Trophoblast cell (in vitro differentiated cells and primary cell): Measurements from ENCODE around the gene NOSIP.

Experiments used
- DNase-seq, 2 donors: peaks; one replicate each; pipeline ENCODE4 v3.0.0-alpha.2; 2016
- H2AFZ ChIP-seq: 2 replicates; pipeline ENCODE4 v1.6.1; 2013; ENCODE audit warnings: low read length, moderate library complexity, mild to moderate bottlenecking; ENCODE audit not compliant: insufficient read depth, poor library complexity
- H2AK5ac ChIP-seq: 2 replicates; pipeline ENCODE4 v1.6.1; 2013; ENCODE audit warnings: mild to moderate bottlenecking, low read length
- H2BK120ac ChIP-seq: 2 replicates; pipeline ENCODE4 v1.6.1; 2013; ENCODE audit warnings: low read length, mild to moderate bottlenecking, moderate library complexity; ENCODE audit not compliant: insufficient read depth, poor library complexity
- H2BK12ac ChIP-seq: 2 replicates; pipeline ENCODE4 v1.6.1; 2013; ENCODE audit warnings: mild to moderate bottlenecking, low read length, moderate library complexity
- H2BK5ac ChIP-seq: 2 replicates; pipeline ENCODE4 v1.6.1; 2013; ENCODE audit warnings: low read length, low read depth, moderate library complexity, mild to moderate bottlenecking; ENCODE audit not compliant: poor library complexity
- H3K14ac ChIP-seq: 2 replicates; pipeline ENCODE4 v1.6.1; 2013; ENCODE audit warnings: mild to moderate bottlenecking, low read length
- H3K18ac ChIP-seq: 2 replicates; pipeline ENCODE4 v1.6.1; 2013; ENCODE audit warnings: mild to moderate bottlenecking, low read length
- H3K23ac ChIP-seq: 2 replicates; pipeline ENCODE4 v1.6.1; 2013; ENCODE audit warnings: low read length
- H3K27ac ChIP-seq: 2 replicates; pipeline ENCODE4 v1.5.1; 2013; ENCODE audit warnings: low read depth, mild to moderate bottlenecking, inconsistent platforms, low read length, moderate library complexity
- H3K27me3 ChIP-seq: 2 replicates; pipeline ENCODE4 v1.6.1; 2013; ENCODE audit warnings: inconsistent platforms, mild to moderate bottlenecking, low read length, moderate library complexity; ENCODE audit not compliant: insufficient read depth
- H3K36me3 ChIP-seq, 2 experiments: 1 replicate in 1 of 2; 2 replicates in 1 of 2; pipeline ENCODE4 v1.6.1; 2013; ENCODE audit warnings: low read length in 2 of 2, mild to moderate bottlenecking in 2 of 2, moderate library complexity in 1 of 2; ENCODE audit not compliant: insufficient read depth in 2 of 2, control insufficient read depth in 1 of 2
- H3K4ac ChIP-seq: 2 replicates; pipeline ENCODE4 v1.6.1; 2013; ENCODE audit warnings: low read depth, mild to moderate bottlenecking, low read length, moderate library complexity
- H3K4me1 ChIP-seq, 2 experiments: 1 replicate in 1 of 2; 2 replicates in 1 of 2; pipeline ENCODE4 v1.6.1; 2013; ENCODE audit warnings: low read length in 2 of 2, mild to moderate bottlenecking in 2 of 2, moderate library complexity in 1 of 2; ENCODE audit not compliant: insufficient read depth in 2 of 2, control insufficient read depth in 1 of 2
- H3K4me2 ChIP-seq: 2 replicates; pipeline ENCODE4 v1.6.1; 2013; ENCODE audit warnings: inconsistent platforms, mild to moderate bottlenecking, low read length, moderate library complexity
- H3K4me3 ChIP-seq: 2 replicates; pipeline ENCODE4 v1.5.1; 2013; ENCODE audit warnings: mild to moderate bottlenecking, low read depth, low read length, inconsistent platforms
- H3K79me1 ChIP-seq: one replicate; pipeline ENCODE4 v1.6.1; 2013; ENCODE audit warnings: low read length
- H3K79me2 ChIP-seq: 2 replicates; pipeline ENCODE4 v1.6.1; 2013; ENCODE audit warnings: low read length, mild to moderate bottlenecking; ENCODE audit not compliant: control insufficient read depth, insufficient read depth, poor library complexity
- H3K9ac ChIP-seq: 2 replicates; pipeline ENCODE4 v1.6.1; 2013; ENCODE audit warnings: mild to moderate bottlenecking, low read length
- H3K9me3 ChIP-seq: 2 replicates; pipeline ENCODE4 v1.6.1; 2013; ENCODE audit warnings: low read depth, mild to moderate bottlenecking, control low read depth, inconsistent platforms, low read length; ENCODE audit not compliant: insufficient read depth
- H4K12ac ChIP-seq: 2 replicates; pipeline ENCODE4 v1.6.1; 2013; ENCODE audit warnings: low read depth, mild to moderate bottlenecking, low read length, moderate library complexity
- H4K8ac ChIP-seq: 2 replicates; pipeline ENCODE4 v1.6.1; 2013; ENCODE audit warnings: low read depth, mild to moderate bottlenecking, low read length, moderate library complexity
- H4K91ac ChIP-seq: one replicate; pipeline ENCODE4 v1.6.1; 2013; ENCODE audit warnings: low read depth, mild to moderate bottlenecking, low read length, moderate library complexity
- WGBS: extraction: QIAGEN DNeasy Blood & Tissue Kit; methylation state at CpG from one replicate; pipeline ENCODE4 v1.1.7; 2013; ENCODE audit warnings: missing lambda C conversion rate; ENCODE audit not compliant: insufficient read length, insufficient coverage; ENCODE audit errors: extremely low coverage; 5-methylcytosine and 5-hydroxymethylcytosine counted together

Gene NOSIP

DNA sequence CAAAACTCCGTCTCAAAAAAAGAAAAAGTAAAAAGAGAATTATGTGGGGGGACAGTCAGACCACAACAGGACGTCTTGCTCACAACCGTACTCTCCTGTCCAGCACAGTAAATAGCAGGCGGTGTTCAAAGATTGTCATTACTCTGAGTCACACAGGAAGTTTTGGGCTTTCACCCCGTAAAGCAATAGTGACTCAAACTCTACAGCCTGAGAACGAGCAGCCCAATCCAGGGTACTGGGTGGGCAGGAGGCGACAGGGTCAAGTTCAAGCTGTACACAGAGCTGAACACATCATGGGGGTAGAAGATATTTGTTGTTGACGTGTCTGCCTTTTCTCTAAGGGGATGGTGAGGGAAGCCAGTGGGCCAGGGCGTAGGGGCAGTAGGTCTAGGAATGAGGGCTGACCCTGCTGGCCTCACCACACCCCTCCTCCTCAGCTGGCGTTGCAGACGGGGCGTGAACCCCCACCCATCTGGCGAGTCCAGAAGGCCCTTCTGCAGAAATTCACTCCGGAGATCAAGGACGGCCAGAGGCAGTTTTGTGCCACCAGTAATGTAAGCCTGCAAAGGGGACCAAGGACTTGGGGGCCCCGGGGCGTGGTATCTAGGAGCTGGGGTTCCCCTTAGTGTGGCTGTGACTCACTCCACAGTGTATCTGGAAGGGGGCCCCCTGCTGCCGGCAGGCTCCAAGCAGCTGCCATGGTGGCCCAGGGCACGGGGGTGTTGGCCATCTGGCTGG lies 33.9 kb upstream of the NOSIP start:
- H3K36me3 ChIP-seq: peaks cover 53 to 59% of the 10 kb centered on the region in 2 experiments
- no peak overlapping the region for H4K8ac ChIP-seq
- no CpG with 5 or more reads among the region's 19 CpGs for WGBS

DNA sequence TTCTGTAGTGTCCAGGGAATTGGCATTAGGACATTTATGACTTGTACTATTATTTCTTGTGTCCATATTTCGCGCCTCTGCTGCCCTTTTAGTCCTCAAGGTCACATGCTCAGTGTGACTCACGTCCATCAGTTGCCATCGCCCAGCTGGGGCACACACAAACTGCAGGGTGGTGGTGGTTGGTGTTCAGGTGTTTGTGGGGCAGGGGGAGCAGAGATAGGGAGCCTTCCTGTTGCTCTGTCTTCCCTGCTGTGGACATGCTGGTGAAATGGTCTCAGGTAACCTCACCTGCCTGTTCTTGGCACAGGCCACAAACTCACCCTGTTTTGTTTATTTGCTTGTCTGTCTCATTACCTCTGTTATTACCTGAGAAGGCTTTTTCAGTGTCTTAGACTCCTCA lies 33.0 kb upstream of the NOSIP start:
- H3K14ac ChIP-seq: no peak overlapping the region
- no peaks in the 10 kb centered on the region for H3K79me1 ChIP-seq
- WGBS: no CpG with 5 or more reads among the region's 4 CpGs
- no peak overlapping the region for H2AK5ac ChIP-seq
- no peak overlapping the region for H3K4me2 ChIP-seq
- H3K9me3 ChIP-seq: peaks cover 2% of the 10 kb centered on the region
- no peak overlapping the region for H3K23ac ChIP-seq
- H2BK120ac ChIP-seq: no peak overlapping the region
- H3K9ac ChIP-seq: no peak overlapping the region
- no peak overlapping the region for H3K4me3 ChIP-seq
- DNase-seq: peak in 1 of 2 donors; percentile 5
- H3K27ac ChIP-seq: no peak overlapping the region
- no peak overlapping the region for H2BK5ac ChIP-seq
- H3K79me2 ChIP-seq: peaks cover 2% of the 10 kb centered on the region
- H3K4me1 ChIP-seq: peaks cover 2 to 3% of the 10 kb centered on the region in 2 experiments
- H2AFZ ChIP-seq: no peak overlapping the region
- H3K18ac ChIP-seq: no peak overlapping the region
- H4K8ac ChIP-seq: no peak overlapping the region
- no peaks in the 10 kb centered on the region for H3K27me3 ChIP-seq
- H3K36me3 ChIP-seq: peaks cover 56 to 63% of the 10 kb centered on the region in 2 experiments
- no peak overlapping the region for H4K91ac ChIP-seq
- H3K4ac ChIP-seq: no peak overlapping the region
- no peak overlapping the region for H4K12ac ChIP-seq
- no peak overlapping the region for H2BK12ac ChIP-seq

More for the DNA sequence above, 33.9 kb upstream of the NOSIP start:
- Histone ChIP-seq H3K4ac (no peak overlapping the region), H3K27me3 (no peaks in the 10 kb centered on the region), H2AFZ (no peak overlapping the region), H3K9ac (no peak overlapping the region), H3K27ac (no peak overlapping the region), H3K23ac (no peak overlapping the region), H3K4me1 (peaks cover 2 to 3% of the 10 kb centered on the region in 2 experiments), H4K12ac (no peak overlapping the region), H3K4me3 (no peak overlapping the region), H2AK5ac (no peak overlapping the region), H3K14ac (no peak overlapping the region), H3K79me2 (peaks cover 2% of the 10 kb centered on the region), H2BK12ac (no peak overlapping the region), H2BK5ac (no peak overlapping the region), H2BK120ac (no peak overlapping the region), H3K18ac (peak overlapping the region; percentile 7), H3K79me1 (no peaks in the 10 kb centered on the region), H3K9me3 (peaks cover 2% of the 10 kb centered on the region), H4K91ac (no peak overlapping the region), H3K4me2 (no peak overlapping the region)
- DNase-seq: peak in 1 of 2 donors; percentile 32

DNA sequence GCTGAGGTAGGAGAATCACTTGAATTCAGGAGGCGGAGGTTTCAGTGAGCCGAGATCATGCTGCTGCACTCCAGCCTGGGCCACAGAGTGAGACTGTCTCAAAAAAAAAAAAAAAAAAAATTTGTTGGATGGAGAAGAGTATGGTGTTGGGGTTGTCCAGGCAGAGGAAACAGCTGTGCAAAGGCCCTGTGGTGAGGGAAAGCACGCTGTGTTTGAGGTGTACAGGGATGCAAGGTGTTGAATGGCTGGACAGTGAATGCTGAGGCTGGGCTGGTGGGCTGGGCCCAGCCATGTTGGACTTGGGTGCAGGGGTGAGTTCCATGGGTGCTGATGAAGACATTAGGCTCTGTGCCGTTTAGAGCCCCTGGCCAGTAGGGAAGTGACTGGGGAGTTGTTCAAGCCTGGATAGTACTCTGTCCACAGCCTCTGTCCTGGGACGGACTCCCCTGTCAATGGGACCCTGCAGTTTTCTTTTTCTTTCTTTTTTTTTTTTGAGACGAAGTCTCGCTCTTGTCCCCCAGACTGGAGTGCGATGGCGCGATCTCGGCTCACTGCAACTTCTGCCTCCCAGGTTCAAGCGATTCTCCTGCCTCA lies 29.2 kb upstream of the NOSIP start:
- Histone ChIP-seq H2AFZ (no peak overlapping the region), H3K36me3 (peaks cover 51 to 60% of the 10 kb centered on the region in 2 experiments), H3K79me2 (peaks cover 4% of the 10 kb centered on the region), H3K9ac (no peak overlapping the region), H2BK5ac (no peak overlapping the region), H2BK12ac (no peak overlapping the region), H4K91ac (no peak overlapping the region), H3K4me3 (no peak overlapping the region), H4K8ac (no peak overlapping the region), H2BK120ac (no peak overlapping the region), H3K9me3 (peaks cover 2% of the 10 kb centered on the region), H3K27me3 (no peaks in the 10 kb centered on the region), H3K79me1 (no peaks in the 10 kb centered on the region), H3K14ac (no peak overlapping the region), H3K27ac (no peak overlapping the region), H2AK5ac (no peak overlapping the region), H4K12ac (no peak overlapping the region), H3K23ac (no peak overlapping the region), H3K18ac (peak overlapping the region; percentile 38), H3K4me2 (no peak overlapping the region), H3K4ac (peak overlapping the region; percentile 27), H3K4me1 (peaks cover 2 to 3% of the 10 kb centered on the region in 2 experiments)
- no peak for DNase-seq
- no CpG with 5 or more reads among the region's 12 CpGs for whole genome bisulfite sequencing

DNA sequence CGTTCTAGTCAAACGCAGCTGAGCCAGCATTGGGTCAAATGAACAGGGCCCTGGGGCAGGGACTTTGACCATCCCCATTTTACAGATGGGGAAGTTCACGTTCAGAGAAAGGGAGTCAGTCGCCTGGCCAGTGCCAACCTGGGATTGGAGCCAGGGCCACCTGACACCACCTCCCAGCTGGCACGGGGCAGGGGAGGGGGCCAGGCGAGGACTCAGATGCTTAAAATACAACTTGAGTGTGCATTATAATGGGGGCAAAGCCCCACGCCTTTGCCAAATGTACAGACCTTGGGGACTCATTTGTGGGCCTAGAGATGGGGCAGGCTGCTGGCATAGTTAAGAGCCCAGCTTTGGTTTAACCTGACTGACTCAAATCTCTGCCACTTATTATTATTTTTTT lies 25.2 kb upstream of the NOSIP start:
- Histone ChIP-seq H4K8ac (no peak overlapping the region), H2BK120ac (no peak overlapping the region), H3K4me3 (no peak overlapping the region), H3K36me3 (peaks cover 72 to 79% of the 10 kb centered on the region in 2 experiments), H3K18ac (no peak overlapping the region), H2BK5ac (no peak overlapping the region), H3K27me3 (no peaks in the 10 kb centered on the region), H3K23ac (no peak overlapping the region), H4K12ac (no peak overlapping the region), H3K14ac (no peak overlapping the region), H2AK5ac (no peak overlapping the region), H3K4me2 (no peak overlapping the region), H2AFZ (no peak overlapping the region), H3K9me3 (no peaks in the 10 kb centered on the region), H3K4me1 (no peaks in the 10 kb centered on the region), H3K79me1 (no peaks in the 10 kb centered on the region), H3K4ac (no peak overlapping the region), H3K27ac (no peak overlapping the region), H2BK12ac (no peak overlapping the region), H4K91ac (no peak overlapping the region), H3K9ac (no peak overlapping the region), H3K79me2 (peaks cover 4% of the 10 kb centered on the region)
- WGBS: no CpG with 5 or more reads among the region's 7 CpGs
- no peak for DNase-seq
